ENCODE measurements around the gene NSG1.

DNA sequence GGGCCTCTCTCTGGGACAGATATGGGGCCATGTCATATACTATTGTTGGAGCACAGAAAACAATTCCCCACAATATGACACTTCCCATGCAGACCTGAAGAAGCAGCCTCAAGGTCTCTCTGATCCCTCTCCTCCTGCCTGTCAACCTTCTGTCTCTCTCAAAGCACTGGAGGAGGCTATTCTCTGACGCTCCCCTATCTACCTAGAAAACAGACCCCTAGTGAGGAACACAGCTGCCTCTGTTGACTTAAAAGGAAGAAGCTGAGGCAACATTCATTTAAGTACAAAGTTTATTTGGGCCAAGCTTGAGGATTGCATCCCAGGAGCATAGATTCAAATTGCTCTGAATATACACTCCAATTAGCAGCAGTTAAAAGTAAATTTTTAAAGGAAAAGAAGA is 39.3 kb upstream of the NSG1 start:
- TF ChIP-seq, protein P1, sequence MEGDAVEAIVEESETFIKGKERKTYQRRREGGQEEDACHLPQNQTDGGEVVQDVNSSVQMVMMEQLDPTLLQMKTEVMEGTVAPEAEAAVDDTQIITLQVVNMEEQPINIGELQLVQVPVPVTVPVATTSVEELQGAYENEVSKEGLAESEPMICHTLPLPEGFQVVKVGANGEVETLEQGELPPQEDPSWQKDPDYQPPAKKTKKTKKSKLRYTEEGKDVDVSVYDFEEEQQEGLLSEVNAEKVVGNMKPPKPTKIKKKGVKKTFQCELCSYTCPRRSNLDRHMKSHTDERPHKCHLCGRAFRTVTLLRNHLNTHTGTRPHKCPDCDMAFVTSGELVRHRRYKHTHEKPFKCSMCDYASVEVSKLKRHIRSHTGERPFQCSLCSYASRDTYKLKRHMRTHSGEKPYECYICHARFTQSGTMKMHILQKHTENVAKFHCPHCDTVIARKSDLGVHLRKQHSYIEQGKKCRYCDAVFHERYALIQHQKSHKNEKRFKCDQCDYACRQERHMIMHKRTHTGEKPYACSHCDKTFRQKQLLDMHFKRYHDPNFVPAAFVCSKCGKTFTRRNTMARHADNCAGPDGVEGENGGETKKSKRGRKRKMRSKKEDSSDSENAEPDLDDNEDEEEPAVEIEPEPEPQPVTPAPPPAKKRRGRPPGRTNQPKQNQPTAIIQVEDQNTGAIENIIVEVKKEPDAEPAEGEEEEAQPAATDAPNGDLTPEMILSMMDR (IDR thresholded peaks at IDR 0.05; ENCODE audit: extremely low read depth in 1 of 2, insufficient read depth in 1 of 2, low read depth in 1 of 2, low read length in 2 of 2) = no peak
- TF ChIP-seq POLR2AphosphoS5 (IDR thresholded peaks at IDR 0.05; ENCODE audit: insufficient read depth, low read depth, low read length) (no peak), POLR2A (IDR thresholded peaks at IDR 0.05; ENCODE audit: low read depth, low read length) (no peak), FOS (IDR thresholded peaks at IDR 0.05; ENCODE audit: borderline replicate concordance, insufficient read depth, low read length) (no peak), EZH2 (IDR thresholded peaks at IDR 0.05; ENCODE audit: borderline replicate concordance, low read depth, low read length, severe bottlenecking) (no peak), MYC (IDR thresholded peaks at IDR 0.05; ENCODE audit: low read depth, low read length) (no peak)

Data from endothelial cell of umbilical vein (primary cell).